Activated CD4-positive, alpha-beta T cell treated with anti-CD3 and anti-CD28 coated beads, Interleukin-2, amount 10 ng/mL, durations not matched to agents 24 days and 14 days (primary cell): ENCODE results near the gene GNG3. TPM values are rescaled to one million over a fixed set of nuclear protein-coding genes. Genes with fewer than 3 reads are reported as not detected.

ENCODE experiments used
- total RNA-seq: library from RNA; stranded (reverse); gene quantifications from 2 replicates; pipeline ENCODE4 v1.2.3, GENCODE V29; 2022

GNG3 gene
- total RNA-seq, 1 donor from 2014 or later, result not detected

Other genes with a start within 250 kb of the GNG3 start
- 88.8 and 91.5 TPM in 2 replicates for gene AHNAK, start 160.9 kb upstream of the GNG3 start, total RNA-seq
- 1,271 and 1,309 TPM in 2 replicates for gene EEF1G, start 133.8 kb upstream of the GNG3 start, total RNA-seq
- gene TUT1, start 116.2 kb upstream of the GNG3 start, total RNA-seq, result 45.3 and 50.9 TPM in 2 replicates
- 219 and 220 TPM in 2 replicates for gene MTA2, start 105.8 kb upstream of the GNG3 start, total RNA-seq
- gene EML3, start 94.9 kb upstream of the GNG3 start, total RNA-seq, result 161 and 166 TPM in 2 replicates
- 2.3 and 3.1 TPM in 2 replicates for gene ROM1, start 94.4 kb upstream of the GNG3 start, total RNA-seq
- 80.3 and 91.4 TPM in 2 replicates for gene B3GAT3, start 85.7 kb upstream of the GNG3 start, total RNA-seq
- gene GANAB, start 61.1 kb upstream of the GNG3 start, total RNA-seq, result 251 and 257 TPM in 2 replicates
- gene INTS5, start 54.4 kb upstream of the GNG3 start, total RNA-seq, result 36.5 and 36.6 TPM in 2 replicates
- gene C11orf98, start 42.5 kb upstream of the GNG3 start, total RNA-seq, result 143 and 147 TPM in 2 replicates
- gene CSKMT, start 42.4 kb upstream of the GNG3 start, total RNA-seq, result 59.5 and 60.9 TPM in 2 replicates
- 8.6 and 9.4 TPM in 2 replicates for gene UQCC3, start 36.0 kb upstream of the GNG3 start, total RNA-seq
- gene LBHD1, start 35.4 kb upstream of the GNG3 start, total RNA-seq, result 21.5 and 23.0 TPM in 2 replicates
- gene UBXN1, start 28.6 kb upstream of the GNG3 start, total RNA-seq, result 118 and 121 TPM in 2 replicates
- gene LRRN4CL, start 18.1 kb upstream of the GNG3 start, total RNA-seq, result 0.16 and 0.17 TPM in 2 replicates
- 29.6 and 32.4 TPM in 2 replicates for gene BSCL2, start 252 bp upstream of the GNG3 start, total RNA-seq
- gene HNRNPUL2, start 19.8 kb downstream of the GNG3 start, total RNA-seq, result 60.5 and 60.6 TPM in 2 replicates
- 32.7 and 33.3 TPM in 2 replicates for gene TTC9C, start 20.8 kb downstream of the GNG3 start, total RNA-seq
- 7.5 and 11.1 TPM in 2 replicates for gene ZBTB3, start 46.5 kb downstream of the GNG3 start, total RNA-seq
- 138 and 155 TPM in 2 replicates for gene POLR2G, start 53.9 kb downstream of the GNG3 start, total RNA-seq
- 20.1 and 20.2 TPM in 2 replicates for gene TAF6L, start 63.7 kb downstream of the GNG3 start, total RNA-seq
- 32.9 and 36.3 TPM in 2 replicates for gene TMEM179B, start 79.7 kb downstream of the GNG3 start, total RNA-seq
- gene TMEM223, start 84.3 kb downstream of the GNG3 start, total RNA-seq, result 15.0 and 16.5 TPM in 2 replicates
- gene NXF1, start 97.8 kb downstream of the GNG3 start, total RNA-seq, result 133 and 147 TPM in 2 replicates
- gene STX5, start 124.4 kb downstream of the GNG3 start, total RNA-seq, result 28.1 and 33.5 TPM in 2 replicates
- 0.79 and 2.0 TPM in 2 replicates for gene TEX54, start 125.2 kb downstream of the GNG3 start, total RNA-seq
- 145 and 153 TPM in 2 replicates for gene WDR74, start 131.9 kb downstream of the GNG3 start, total RNA-seq
- gene SLC3A2, start 173.2 kb downstream of the GNG3 start, total RNA-seq, result 364 and 379 TPM in 2 replicates
- gene CHRM1, start 213.7 kb downstream of the GNG3 start, total RNA-seq, result not detected in 2 replicates